AG20443 (cell line): Measurements from ENCODE around the gene PSMA4.
"Not testable (repeated sequence)": the region's sequence is repeated elsewhere in the genome, so short reads cannot be mapped to it uniquely, and the experiment has no call there.

Source experiments
- DNase-seq: peaks from one replicate; pipeline ENCODE4 v3.0.0; 2012; ENCODE audit warnings: low spot score, mixed read lengths

PSMA4 gene

DNA sequence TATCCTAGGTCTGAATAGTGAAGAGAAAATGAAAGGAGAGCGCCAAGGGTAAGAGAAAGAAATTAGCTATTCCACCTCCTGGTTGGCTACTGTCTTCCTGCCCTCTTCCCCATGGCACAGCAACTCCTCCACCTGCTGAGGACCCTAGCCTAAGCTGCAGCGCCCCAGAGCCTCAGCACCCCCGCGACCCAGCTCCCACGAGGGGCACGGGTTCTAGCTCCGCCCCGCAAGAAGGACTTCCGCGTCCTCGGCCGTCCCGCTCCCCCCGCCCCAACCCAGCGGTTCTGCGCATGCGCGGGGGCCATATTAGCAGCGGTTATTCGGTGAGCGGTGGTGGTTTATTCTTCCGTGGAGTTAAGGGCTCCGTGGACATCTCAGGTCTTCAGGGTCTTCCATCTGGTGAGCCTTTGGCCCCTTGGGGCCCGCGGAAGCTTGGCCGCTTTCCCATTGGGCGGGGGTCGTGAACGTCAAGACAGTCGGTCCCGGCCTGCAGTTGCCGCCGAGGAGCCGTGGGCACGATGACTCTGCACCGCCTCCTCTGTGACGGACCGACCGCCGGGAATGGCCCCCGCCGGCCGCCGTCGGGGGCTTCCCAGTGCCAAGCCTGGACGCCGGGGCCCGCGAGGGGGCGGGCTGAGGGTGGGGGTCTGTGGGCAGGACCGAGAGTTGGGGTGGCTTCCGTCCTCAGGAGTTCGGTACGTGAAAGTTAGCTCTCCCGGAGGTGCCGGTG, at the start of gene PSMA4:
Gene PSMA4, plus strand, starts transcription at position 304 of the 730 bp plus-strand sequence. CDS start 1,484 bp downstream, outside the sequence.
- peak; percentile 99 for DNase-seq

DNA sequence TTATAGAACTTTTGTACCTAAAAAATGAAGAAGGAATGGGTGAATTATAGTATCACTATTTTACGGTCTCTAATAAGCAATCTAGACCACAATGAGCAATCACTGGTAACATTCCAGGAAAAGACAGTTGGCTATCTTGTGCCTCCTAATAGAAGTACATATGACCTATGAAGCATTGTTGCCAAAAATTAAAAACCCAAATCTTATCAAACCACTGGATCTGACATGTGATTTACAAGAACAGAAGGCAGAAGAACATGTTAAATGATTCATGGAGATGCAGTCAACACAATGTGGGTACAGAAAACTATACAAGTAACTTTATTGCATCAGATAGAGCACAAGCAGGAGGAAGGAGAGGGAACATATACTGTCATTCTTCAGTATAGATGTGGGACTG, 47.4 kb upstream of the PSMA4 start:
- DNase-seq: no peak

DNA sequence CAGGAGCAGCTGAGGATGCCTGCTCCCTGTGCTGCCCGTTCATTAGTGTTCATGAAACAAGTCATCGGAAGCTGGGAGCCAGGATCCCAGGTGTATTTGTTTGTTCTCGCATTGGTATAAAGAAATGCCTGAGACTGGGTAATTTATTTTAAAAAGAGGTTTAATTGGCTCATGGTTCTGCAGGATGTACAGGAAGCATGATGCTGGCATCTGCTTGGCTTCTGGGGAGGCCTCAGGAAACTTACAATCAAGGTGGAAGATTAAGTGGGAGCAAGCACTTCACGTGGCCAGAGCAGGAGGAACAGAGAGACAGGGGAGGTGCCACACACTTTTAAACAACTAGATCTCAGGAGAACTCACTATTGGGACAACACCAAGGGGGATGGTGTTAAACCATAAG, 38.4 kb upstream of the PSMA4 start:
- no peak for DNase-seq

DNA sequence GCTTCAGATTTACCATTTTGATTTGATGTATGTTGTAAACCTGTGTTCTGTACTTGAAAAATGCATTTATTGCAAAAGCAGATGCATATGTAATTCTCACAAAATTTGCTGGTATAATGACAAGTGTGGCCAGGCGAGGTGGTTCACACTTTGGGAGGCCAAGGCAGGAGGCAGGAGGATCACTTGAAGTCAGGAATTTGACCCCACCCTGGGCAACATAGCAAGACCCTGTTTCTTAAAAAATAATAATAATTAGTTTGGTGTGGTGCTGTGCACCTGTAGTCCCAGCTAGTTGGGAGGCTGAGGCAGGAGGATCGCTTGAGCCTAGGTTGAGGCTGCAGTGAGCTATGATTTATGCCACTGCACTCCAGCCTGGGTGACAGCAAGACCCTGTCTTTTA, 37.6 kb upstream of the PSMA4 start:
- DNase-seq: no peak

DNA sequence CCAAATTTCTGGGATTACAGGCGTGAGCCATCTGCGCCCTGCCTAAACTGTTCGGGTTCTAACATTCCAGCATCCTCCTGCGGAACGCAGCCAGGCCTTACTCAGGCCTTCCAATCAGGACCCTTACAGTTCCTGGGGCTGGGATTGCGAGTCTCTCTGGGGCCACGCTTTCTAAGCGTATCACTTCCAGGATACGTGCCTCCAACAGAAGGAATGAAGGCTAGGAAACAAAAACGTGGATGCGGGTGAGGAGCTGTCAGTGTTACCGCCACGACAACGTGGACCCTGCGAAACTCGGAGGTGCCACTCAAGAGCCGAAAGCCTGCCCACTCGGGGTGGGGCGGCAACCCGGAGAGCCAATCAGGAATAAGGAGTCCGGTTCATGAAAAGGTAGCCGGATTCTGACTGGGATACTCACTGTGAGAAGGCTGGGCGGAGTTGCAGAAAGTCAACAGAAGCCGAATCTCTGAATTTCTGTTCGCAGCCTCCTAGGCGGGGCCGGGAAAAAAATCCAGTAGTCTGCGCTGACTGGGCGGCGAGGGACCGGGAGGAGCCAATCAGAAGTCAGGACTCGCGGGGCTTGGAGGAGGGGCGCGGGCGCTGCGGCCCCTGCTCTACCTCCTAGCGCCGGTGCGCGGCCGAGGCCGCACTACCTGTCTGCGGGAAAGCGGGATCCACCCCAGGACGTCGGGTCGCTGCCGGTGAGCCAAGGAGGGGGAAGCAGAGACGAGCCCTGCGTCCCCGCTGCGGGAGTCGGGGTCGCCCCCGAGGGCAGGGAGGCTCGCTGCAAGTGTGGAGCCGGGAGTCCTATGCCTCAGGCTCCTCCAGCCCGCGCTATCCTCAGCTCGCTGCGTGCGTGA, 33.0 kb upstream of the PSMA4 start, which contains the start of gene HYKK:
Gene HYKK, plus strand, starts transcription at position 607 of the 860 bp plus-strand sequence. CDS start 5,512 bp downstream, outside the sequence.
- DNase-seq: peak; percentile 97

DNA sequence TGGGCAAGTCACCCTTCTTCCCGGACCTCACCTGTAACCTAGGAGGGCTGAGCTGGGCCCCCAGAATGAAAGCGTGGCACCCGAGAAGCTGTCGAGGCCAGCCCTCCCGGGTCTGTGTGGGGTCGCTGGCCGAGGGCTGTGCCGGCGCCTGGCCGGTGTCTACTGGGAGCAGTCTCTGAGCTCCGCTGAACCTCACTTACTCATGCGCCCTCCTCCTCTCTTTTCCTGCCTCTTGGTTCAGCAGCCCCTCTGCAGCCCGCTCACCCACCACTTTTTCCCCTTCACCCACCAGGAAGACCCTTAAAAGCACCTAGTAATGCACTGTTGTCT, 32.4 kb upstream of the PSMA4 start:
- DNase-seq: no peak

DNA sequence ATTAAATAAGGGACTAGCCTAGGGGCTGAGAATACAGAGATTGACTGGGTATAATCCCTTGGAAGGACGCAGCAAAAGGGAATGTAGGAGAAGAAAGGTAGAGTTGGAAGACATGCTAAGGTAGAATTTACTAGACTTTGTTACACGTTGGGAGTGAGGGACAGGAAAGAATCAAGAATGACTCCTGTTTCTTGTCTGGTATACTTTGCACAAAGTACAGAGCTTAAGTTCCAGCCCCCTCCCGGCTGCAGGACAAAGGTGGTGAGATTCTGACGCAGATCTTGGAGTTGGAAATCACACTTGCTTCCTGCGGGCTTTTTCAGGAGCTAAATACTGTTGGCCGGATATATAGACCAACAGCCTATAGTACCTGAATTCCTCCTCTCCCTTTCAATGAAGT, 32.0 kb upstream of the PSMA4 start:
- no peak for DNase-seq

DNA sequence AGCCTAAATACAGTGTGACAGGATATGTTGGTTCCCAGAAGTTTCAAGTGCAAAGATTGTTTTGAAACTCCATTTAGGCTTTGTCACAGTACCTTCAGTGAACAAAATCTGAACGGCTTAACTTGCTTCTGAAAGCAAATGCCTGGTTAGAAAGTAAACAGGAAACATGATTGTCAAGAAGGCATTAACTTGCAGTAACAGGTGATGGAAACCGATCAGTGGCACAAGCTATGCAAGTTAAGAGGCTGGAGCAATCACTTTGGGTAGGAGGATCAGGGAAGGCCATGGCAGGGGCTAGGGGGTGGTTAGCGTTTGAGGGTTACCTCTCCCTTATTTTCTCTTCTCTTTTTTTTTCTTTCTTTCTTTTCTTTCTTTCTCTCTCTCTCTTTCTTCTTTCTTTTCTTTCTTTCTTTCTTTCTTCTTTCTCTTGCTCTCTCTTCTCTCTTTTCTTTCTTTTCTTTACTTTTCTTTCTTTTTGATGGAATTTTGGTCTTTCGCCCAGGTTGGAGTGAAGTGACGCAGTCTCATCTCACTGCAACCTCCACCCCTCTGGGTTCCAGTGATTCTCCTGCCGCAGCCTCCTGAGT, 30.4 kb upstream of the PSMA4 start:
- DNase-seq: no peak

DNA sequence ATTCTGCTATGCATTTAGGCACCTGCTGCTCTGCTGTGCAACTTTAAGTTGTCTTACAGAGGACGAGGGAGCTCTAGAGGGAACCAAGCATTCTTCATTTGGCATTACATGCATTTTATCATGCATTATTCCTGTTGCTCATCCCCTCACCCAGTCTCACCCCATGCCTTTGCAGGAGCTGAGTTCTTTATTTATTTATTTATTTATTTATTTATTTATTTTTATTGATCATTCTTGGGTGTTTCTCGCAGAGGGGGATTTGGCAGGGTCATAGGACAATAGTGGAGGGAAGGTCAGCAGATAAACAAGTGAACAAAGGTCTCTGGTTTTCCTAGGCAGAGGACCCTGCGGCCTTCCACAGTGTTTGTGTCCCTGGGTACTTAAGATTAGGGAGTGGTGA, 20.2 kb upstream of the PSMA4 start:
- DNase-seq: not testable (repeated sequence)

DNA sequence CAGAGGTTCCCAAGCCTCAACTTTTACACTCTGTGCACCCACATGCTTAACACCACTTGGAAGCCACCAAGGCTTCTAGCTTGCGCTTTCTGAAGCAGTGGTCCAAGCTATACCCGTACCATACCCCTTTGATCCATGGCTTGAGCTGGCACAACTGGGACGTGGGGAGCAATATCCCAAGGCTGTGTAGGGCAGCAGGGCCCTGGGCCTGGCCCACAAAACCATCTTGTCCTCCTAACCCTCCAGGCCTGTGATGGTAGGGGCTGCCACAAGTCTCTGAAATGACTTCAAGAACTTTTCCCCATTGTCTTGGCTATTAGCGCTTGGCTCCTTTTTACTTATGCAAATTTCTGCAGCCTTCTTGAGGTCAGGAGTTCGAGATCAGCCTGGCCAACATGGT, 16.0 kb upstream of the PSMA4 start:
- DNase-seq: no peak

DNA sequence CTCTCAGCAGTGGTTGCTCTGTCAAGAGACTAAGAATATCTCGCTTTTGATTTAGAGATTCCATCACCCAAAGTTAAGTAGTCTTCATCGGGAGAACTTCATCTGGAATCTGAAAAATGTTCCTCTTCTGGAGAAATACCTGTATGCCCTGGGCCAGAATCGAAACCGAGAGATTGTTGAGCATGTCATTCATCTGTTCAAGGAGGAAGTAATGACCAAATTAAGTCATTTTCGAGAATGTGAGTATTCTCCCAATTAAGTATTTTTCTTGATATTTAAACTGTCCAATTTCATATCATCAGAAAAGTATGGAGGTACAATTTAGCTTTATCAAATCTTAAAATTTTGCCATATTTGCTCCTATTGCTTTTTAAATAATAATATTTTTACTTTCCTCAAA, 12.9 kb upstream of the PSMA4 start:
- no peak for DNase-seq

DNA sequence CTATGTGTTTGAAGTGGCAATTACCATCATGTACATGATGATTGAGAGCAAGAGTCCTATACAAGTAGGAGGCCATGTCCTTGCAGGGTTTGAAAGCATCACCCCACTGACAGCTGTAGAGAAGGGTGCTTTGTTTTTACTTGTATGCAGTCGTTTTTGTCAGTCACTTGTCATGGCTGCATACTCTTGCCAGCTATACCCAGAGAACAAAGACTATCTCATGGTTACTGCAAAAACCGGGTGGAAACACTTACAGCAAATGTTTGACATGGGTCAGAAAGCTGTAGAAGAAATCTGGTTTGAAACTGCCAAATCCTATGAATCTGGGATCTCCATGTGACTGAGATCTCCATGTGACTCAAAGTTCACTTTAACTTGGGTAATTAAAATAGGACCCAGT, 6.9 kb upstream of the PSMA4 start:
- no peak for DNase-seq

DNA sequence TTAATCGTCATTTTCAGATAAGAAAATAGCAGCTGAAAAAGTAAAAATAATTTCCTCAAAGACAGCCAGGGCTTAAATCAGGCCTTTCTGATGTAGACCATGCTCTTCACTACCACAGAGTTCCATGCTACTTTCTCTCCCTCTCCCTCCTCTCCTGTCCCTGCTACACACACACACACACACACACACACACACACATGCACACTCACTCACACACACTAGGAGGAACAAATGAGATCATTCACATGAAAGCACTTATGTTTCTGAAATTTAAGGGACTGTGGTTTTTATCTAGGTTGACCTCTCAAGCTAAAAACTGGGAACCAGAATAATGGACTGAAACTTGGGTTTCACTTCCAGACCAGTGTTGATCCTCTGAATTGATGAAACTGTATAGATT, 4.1 kb upstream of the PSMA4 start:
- no peak for DNase-seq

DNA sequence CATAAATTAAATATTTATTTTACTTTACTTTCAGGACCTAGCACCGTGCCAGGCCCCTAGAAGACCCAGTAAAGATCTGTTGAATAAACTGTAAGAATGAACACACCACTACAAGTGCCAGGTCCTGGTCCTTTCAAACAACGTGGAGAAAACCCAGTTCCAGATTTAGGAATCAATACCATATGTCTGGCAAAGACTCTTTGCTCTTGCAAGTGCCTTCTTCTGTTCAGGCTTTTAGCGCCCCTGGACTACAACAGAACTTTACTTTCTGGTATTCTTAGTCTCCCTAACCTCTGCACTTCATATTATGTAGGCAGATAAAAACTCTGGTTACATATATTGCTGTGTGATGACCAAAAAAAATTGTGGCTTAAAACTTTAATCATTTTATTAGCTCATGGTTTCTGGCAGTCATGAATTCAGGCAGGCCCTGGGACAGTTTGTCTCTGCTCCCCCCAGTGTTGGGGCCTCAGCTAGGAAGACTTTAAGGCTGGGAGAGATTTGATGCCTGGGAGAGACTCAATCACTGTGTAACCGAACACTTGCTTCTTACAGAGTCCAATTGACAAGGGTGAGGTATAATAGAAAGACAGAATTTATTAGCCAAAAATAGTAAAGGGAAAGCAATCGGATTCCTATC, 2.9 kb upstream of the PSMA4 start:
- no peak for DNase-seq

DNA sequence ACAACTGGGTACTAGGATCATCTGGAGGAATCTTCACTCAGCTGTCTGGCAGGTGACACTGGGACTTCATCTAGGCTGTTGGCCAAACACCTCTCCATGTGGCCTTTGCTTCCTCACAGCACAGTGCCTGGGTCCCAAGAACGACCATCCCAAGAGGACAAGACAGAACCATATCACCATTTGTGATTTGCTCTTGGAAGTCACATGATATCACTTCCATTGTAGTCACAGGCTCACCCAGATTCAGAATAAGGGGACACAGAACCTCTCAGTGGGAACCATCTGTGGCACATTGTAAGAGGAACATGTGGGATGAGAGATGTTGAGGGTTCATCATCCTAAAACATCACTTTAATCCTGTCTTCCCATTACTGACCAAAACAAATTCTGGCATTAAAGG, 1.9 kb upstream of the PSMA4 start:
- no peak for DNase-seq

DNA sequence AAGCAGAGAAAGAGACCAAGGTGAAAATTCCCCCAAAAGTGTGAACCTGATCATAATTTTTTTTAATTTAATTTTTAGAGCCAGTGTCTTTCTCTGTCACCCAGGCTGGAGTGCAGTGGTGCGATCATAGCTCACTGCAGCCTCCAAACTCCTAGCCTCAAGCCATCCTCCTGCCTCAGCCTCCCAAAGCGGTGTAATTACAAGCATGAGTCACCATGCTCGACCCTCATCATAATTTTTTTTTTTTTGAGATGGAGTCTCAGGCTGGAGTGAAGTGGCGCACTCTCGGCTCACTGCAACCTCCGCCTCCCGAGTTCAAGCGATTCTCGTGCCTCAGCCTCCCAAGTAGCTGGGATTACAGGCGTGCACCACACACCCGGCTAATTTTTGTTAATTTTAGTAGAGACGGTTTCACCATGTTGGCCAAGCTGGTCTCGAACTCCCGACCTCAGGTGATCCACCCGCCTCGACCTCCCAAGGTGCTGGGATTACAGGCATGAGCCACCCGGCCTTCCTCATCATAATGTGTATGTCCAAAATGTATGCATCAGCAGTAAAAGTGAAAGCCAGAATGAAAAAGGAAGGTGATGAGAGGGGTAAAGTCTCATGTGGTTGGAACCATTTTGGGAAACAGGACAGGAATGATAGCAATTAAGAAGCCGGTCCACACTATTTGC, 642 bp upstream of the PSMA4 start:
- DNase-seq: not testable (repeated sequence)

DNA sequence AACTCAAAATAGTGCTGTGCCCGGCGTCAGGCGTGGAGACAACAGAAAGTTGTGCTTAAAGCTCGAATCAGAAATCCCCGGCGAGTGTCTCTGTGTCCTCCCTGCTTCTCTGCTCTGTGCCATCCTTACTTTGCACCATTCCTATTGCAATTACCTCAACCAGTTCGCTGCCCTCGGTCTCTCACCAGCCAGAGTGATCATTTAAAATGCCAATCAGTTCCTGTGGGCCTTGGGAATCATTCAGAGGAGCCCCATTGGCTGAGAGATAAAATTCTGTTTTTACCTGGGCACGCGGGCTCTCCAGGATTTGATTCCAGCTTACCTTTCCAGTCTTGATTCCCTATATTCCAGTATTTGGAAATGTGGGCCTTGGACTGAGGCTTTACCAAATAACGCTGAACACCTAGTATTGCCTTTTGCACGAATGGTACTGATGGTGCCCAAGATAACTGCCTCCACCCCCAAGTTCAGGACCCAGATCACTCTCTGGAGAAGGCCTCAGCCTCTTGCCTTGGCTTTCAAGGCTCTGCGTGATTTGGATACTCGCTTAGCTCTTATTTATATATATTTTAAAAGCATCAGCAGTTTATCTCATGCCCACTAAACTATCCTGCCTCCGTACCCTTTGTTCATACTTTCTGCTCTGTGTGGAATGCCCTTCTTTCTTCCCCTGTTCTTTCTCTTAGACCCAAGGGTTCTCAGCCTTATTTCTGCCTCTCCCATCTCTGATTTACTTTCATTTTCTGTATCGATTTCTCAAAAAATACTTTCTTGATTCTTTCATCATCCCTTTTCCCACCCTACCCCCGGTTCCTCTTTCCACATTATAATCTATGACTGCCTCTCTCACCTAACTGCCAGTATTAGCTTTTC, 863 bp downstream of the PSMA4 start:
- peak; percentile 14 for DNase-seq

DNA sequence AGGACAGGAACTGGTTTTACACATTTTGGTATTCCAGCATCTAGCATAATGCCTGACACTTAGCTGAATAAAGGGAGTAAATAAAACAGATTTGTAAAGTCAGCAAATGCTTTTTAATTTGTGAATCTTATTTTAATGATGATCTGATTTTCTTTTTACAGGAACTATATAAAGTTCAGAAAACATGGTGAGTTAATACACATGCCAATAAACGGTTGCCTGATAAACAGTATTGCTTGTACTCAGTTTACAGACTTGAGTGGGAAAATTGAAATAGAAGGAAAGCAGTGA, 1.4 kb downstream of the PSMA4 start:
- no peak for DNase-seq

DNA sequence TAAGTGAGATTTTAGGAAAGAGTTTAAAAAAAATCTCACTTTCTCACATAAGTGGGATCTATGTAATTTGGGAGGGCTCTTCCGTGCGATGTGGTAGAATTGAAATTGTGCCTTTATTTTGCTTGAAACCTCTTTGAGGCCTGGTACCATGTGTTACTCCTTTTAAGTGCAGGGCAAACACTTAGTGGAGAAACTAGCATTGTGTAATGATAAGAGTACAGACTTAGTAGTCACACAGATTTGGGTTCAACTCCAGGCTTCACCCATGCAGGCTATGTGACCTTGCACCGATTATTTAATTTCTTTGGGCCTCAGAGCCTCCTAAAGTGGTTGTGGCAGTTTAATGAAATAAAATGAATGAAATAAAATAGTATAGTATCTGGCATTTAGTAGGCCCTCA, 2.4 kb downstream of the PSMA4 start:
- DNase-seq: no peak

DNA sequence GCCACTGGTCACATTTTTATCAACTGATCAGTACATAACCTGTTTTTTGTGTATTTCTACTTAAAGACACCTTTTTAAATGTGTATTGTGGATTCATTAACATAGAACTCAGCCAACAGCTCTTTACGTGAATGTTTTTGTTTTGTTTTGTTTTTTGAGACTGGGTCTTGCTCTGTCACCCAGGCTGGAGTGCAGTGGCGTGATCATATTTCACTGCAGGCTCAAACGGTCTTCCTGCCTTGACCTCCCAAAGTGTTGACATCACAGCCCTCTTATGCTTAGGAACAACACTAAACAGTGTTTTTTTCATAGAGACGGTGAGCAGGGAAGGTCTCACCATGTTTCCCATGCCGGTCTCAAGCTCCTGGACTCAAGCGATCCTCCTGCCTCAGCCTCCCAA, 9.9 kb downstream of the PSMA4 start:
- DNase-seq: no peak

DNA sequence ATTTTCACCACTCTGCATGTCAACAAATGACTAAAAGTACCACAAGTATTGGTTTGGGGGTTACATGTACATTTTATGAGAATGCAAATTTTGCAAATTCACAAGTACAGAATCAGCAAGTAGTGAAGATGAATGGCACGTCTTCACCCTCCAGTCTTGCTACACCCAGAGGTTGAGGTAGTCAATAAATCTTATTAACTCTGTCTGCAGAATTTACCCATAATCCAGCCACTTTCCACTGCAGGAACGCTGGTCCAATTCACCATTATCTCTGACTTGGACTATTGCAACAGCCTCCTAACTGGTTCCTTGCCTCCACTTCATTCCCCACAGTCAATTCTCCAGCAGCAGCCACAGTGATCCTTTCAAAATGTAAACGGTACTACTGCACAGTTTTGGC, 10.6 kb downstream of the PSMA4 start:
- no peak for DNase-seq
